Mesenchymal stem cell (in vitro differentiated cells and primary cell): ENCODE results near the gene SRL.

Source experiments
- DNase-seq: peaks from one replicate; pipeline ENCODE4 v3.0.0-alpha.2; 2013
- H2AFZ ChIP-seq: one replicate; pipeline ENCODE4 v1.6.1; 2013; ENCODE audit warnings: low read depth, mild to moderate bottlenecking, control low read depth, inconsistent platforms, low read length, moderate library complexity
- H2AK5ac ChIP-seq: 2 replicates; pipeline ENCODE4 v1.6.1; 2013; ENCODE audit warnings: low read length, moderate library complexity, mild to moderate bottlenecking, inconsistent platforms; ENCODE audit not compliant: severe bottlenecking
- H2BK120ac ChIP-seq: one replicate; pipeline ENCODE4 v1.6.1; 2013; ENCODE audit warnings: low read depth, mild to moderate bottlenecking, inconsistent platforms, low read length, moderate library complexity
- H2BK12ac ChIP-seq, 2 experiments: one replicate each; pipeline ENCODE4 v1.6.1; 2013; ENCODE audit warnings: inconsistent platforms in 2 of 2, low read length in 2 of 2, mild to moderate bottlenecking in 2 of 2, moderate library complexity in 2 of 2, control low read depth in 1 of 2
- H2BK15ac ChIP-seq: one replicate; pipeline ENCODE4 v1.6.1; 2013; ENCODE audit warnings: mild to moderate bottlenecking, low read depth, inconsistent platforms; ENCODE audit not compliant: poor library complexity, severe bottlenecking
- H2BK5ac ChIP-seq: 2 replicates; pipeline ENCODE4 v1.6.1; 2013; ENCODE audit warnings: low read depth, mild to moderate bottlenecking, low read length, control low read depth, inconsistent platforms; ENCODE audit not compliant: poor library complexity, severe bottlenecking
- H3K14ac ChIP-seq, 2 experiments: one replicate each; pipeline ENCODE4 v1.6.1; 2013; ENCODE audit warnings: inconsistent platforms in 2 of 2, low read length in 2 of 2, control low read depth in 1 of 2, mild to moderate bottlenecking in 1 of 2, moderate library complexity in 1 of 2
- H3K18ac ChIP-seq, 2 experiments: one replicate each; pipeline ENCODE4 v1.6.1; 2013; ENCODE audit warnings: inconsistent platforms in 2 of 2, low read length in 2 of 2, control low read depth in 1 of 2, low read depth in 1 of 2, mild to moderate bottlenecking in 1 of 2
- H3K23ac ChIP-seq, 2 experiments: one replicate each; pipeline ENCODE4 v1.6.1; 2013; ENCODE audit warnings: inconsistent platforms in 2 of 2, low read length in 2 of 2, mild to moderate bottlenecking in 2 of 2, moderate library complexity in 2 of 2, control low read depth in 1 of 2
- H3K27ac ChIP-seq: 2 replicates; pipeline ENCODE4 v1.5.1; 2013; ENCODE audit warnings: mild to moderate bottlenecking, moderate library complexity, low read length, control low read depth, inconsistent platforms; ENCODE audit not compliant: poor library complexity, severe bottlenecking
- H3K27me3 ChIP-seq, 2 experiments: 2 replicates each; pipeline versions ENCODE4 v1.6.1 to v1.7.0; 2013; ENCODE audit warnings: low read length in 2 of 2, mild to moderate bottlenecking in 2 of 2, moderate library complexity in 2 of 2, control low read depth in 1 of 2, inconsistent platforms in 1 of 2; ENCODE audit not compliant: control insufficient read depth in 1 of 2, insufficient read depth in 1 of 2
- H3K36me3 ChIP-seq, 2 experiments: 2 replicates each; pipeline versions ENCODE4 v1.6.1 to v1.7.0; 2013; ENCODE audit warnings: low read length in 2 of 2, control low read depth in 1 of 2, inconsistent platforms in 1 of 2, low read depth in 1 of 2, mild to moderate bottlenecking in 1 of 2; ENCODE audit not compliant: insufficient read depth in 2 of 2, control insufficient read depth in 1 of 2
- H3K4ac ChIP-seq, 2 experiments: one replicate each; pipeline ENCODE4 v1.6.1; 2013; ENCODE audit warnings: inconsistent platforms in 2 of 2, low read length in 2 of 2, mild to moderate bottlenecking in 2 of 2, moderate library complexity in 2 of 2, control low read depth in 1 of 2, low read depth in 1 of 2
- H3K4me1 ChIP-seq: 2 replicates; pipeline ENCODE4 v1.6.1; 2013; ENCODE audit warnings: low read depth, low read length, control low read depth; ENCODE audit not compliant: control insufficient read depth, insufficient read depth
- H3K4me2 ChIP-seq: 2 replicates; pipeline ENCODE4 v1.6.1; 2013; ENCODE audit warnings: low read length, mild to moderate bottlenecking, inconsistent platforms; ENCODE audit not compliant: poor library complexity, severe bottlenecking
- H3K4me3 ChIP-seq, 2 experiments: 2 replicates each; pipeline versions ENCODE4 v1.5.1 to v1.7.0; 2013; ENCODE audit warnings: low read length in 2 of 2, mild to moderate bottlenecking in 2 of 2, control low read depth in 1 of 2, low read depth in 1 of 2; ENCODE audit not compliant: insufficient read depth in 1 of 2
- H3K79me1 ChIP-seq: replicated peaks from 2 replicates; pipeline ENCODE4 v1.6.1; 2013; ENCODE audit warnings: mild to moderate bottlenecking, control low read depth, low read length, inconsistent platforms; ENCODE audit not compliant: poor library complexity, severe bottlenecking
- H3K9ac ChIP-seq: 2 replicates; pipeline ENCODE4 v1.7.0; 2013; ENCODE audit warnings: mild to moderate bottlenecking, low read length, moderate library complexity
- H3K9me3 ChIP-seq: 2 replicates; pipeline ENCODE4 v1.7.0; 2013; ENCODE audit warnings: mild to moderate bottlenecking, low read length; ENCODE audit not compliant: control insufficient read depth
- H4K8ac ChIP-seq: one replicate; pipeline ENCODE4 v1.6.1; 2013; ENCODE audit warnings: inconsistent platforms, mild to moderate bottlenecking, low read length, moderate library complexity
- H4K91ac ChIP-seq: one replicate; pipeline ENCODE4 v1.6.1; 2013; ENCODE audit warnings: mild to moderate bottlenecking, low read length, inconsistent platforms
- WGBS: methylation state at CpG from one replicate; pipeline ENCODE4 v1.1.7; 2013; ENCODE audit warnings: mixed read lengths; 5-methylcytosine and 5-hydroxymethylcytosine counted together

SRL gene

GRCh38 chr16:4275861-4276260 is 34.0 kb upstream of the SRL start:
- Histone ChIP-seq H3K27ac (no peak overlapping the region), H3K4ac (no peak overlapping the region), H3K14ac (no peak overlapping the region), H3K36me3 (no peaks in the 10 kb centered on the region), H4K8ac (no peak overlapping the region), H3K4me3 (no peak overlapping the region), H3K9me3 (no peaks in the 10 kb centered on the region), H2BK15ac (no peak overlapping the region), H2AFZ (no peak overlapping the region), H2BK120ac (no peak overlapping the region), H3K4me1 (peaks cover 12% of the 10 kb centered on the region), H3K18ac (no peak overlapping the region), H3K23ac (no peak overlapping the region), H3K79me1 (peaks cover 5% of the 10 kb centered on the region), H2BK5ac (no peak overlapping the region), H3K9ac (no peak overlapping the region), H2BK12ac (no peak overlapping the region), H2AK5ac (no peak overlapping the region), H3K27me3 (no peaks in the 10 kb centered on the region), H3K4me2 (no peak overlapping the region), H4K91ac (no peak overlapping the region)
- DNase-seq: no peak
- 96% methylated on average over 5 of the region's 6 CpGs for WGBS

GRCh38 chr16:4273858-4274311 is 32.0 kb upstream of the SRL start:
- no peaks in the 10 kb centered on the region for H3K27me3 ChIP-seq
- WGBS: 1% methylated on average over 18 of the region's 25 CpGs
- H3K4me2 ChIP-seq: peak overlapping the region; percentile 99
- H4K91ac ChIP-seq: peak overlapping the region; percentile 79
- H3K18ac ChIP-seq: peak overlapping the region; percentile 70 to 88
- no peak overlapping the region for H3K14ac ChIP-seq
- peaks cover 16% of the 10 kb centered on the region for H3K4me1 ChIP-seq
- H3K4ac ChIP-seq: peak overlapping the region; percentile 40 to 74
- H2BK12ac ChIP-seq: peak overlapping the region in 1 of 2 experiments; percentile 53
- peaks cover 12% of the 10 kb centered on the region for H3K79me1 ChIP-seq
- peak overlapping the region; percentile 43 for H2AFZ ChIP-seq
- H3K9ac ChIP-seq: peak overlapping the region; percentile 79
- peak overlapping the region; percentile 37 for H3K27ac ChIP-seq
- no peaks in the 10 kb centered on the region for H3K9me3 ChIP-seq
- DNase-seq: peak; percentile 62
- H2AK5ac ChIP-seq: no peak overlapping the region
- peak overlapping the region; percentile 71 to 83 for H3K4me3 ChIP-seq
- no peak overlapping the region for H3K23ac ChIP-seq
- H2BK15ac ChIP-seq: peak overlapping the region; percentile 73
- peak overlapping the region; percentile 71 for H2BK120ac ChIP-seq
- H2BK5ac ChIP-seq: no peak overlapping the region
- no peaks in the 10 kb centered on the region for H3K36me3 ChIP-seq
- peak overlapping the region; percentile 85 for H4K8ac ChIP-seq

- H4K8ac ChIP-seq: peak overlapping the region; percentile 21
- no peaks in the 10 kb centered on the region for H3K36me3 ChIP-seq
- peaks cover 20% of the 10 kb centered on the region for H3K79me1 ChIP-seq
- H2BK12ac ChIP-seq: peak overlapping the region in 1 of 2 experiments; percentile 45
- no peak overlapping the region for H2BK15ac ChIP-seq
- H2AFZ ChIP-seq: peak overlapping the region; percentile 64
- H3K14ac ChIP-seq: no peak overlapping the region
- H3K27me3 ChIP-seq: no peaks in the 10 kb centered on the region
- peak overlapping the region in 1 of 2 experiments; percentile 37 for H3K18ac ChIP-seq
- WGBS: under 1% methylated on average over 38 of the region's 79 CpGs
- no peaks in the 10 kb centered on the region for H3K9me3 ChIP-seq
- peaks cover 17% of the 10 kb centered on the region for H3K4me1 ChIP-seq
- H3K4me2 ChIP-seq: peak overlapping the region; percentile 95
- H3K23ac ChIP-seq: peak overlapping the region in 1 of 2 experiments; percentile 30
- H2AK5ac ChIP-seq: no peak overlapping the region
- no peak overlapping the region for H2BK5ac ChIP-seq
- peak overlapping the region in 1 of 2 experiments; percentile 17 for H3K4ac ChIP-seq
- H2BK120ac ChIP-seq: peak overlapping the region; percentile 88
- peak overlapping the region; percentile 71 for H3K9ac ChIP-seq
- H3K27ac ChIP-seq: peak overlapping the region; percentile 30
- peak overlapping the region; percentile 71 to 96 for H3K4me3 ChIP-seq
- H4K91ac ChIP-seq: no peak overlapping the region
- peak; percentile 65 for DNase-seq
Measured at GRCh38 chr16:4272114-4272956, 30.5 kb upstream of the SRL start.
